ENCODE measurements around the gene TCTA. TPM values are rescaled to one million over a fixed set of nuclear protein-coding genes. Genes with fewer than 3 reads are reported as not detected.
"Not testable (repeated sequence)": the region's sequence is repeated elsewhere in the genome, so short reads cannot be mapped to it uniquely, and the experiment has no call there.

Gene TCTA
- total and polyA plus RNA-seq, 10 of the 15 experiments (the other 5 are each of a cell fraction or from before 2014, with no cell fraction given): 6.5 to 30.5 (median 18.3) TPM

GRCh38 chr3:49403891-49404290, 8.3 kb upstream of the TCTA start:
- ChIA-PET CTCF (no interaction called here), SMC1A (ENCODE audit: uncharacterized antibody, unreplicated experiment) (interaction anchor here (1.1 kb wide), 1 partner anchor 8 kb away, joined by 3 read pairs; the partner anchor contains the start of genes RHOA and TCTA), RAD21 (ENCODE audit: unreplicated experiment) (interaction anchor here (0.9 kb wide), 1 partner anchor 47 kb away, joined by 3 read pairs; no protein-coding TSS in a partner anchor), POLR2A (interaction anchor here (0.6 to 1.2 kb wide), 4 partner anchors 9 to 253 kb away, joined by 3 to 11 read pairs (median 6); no protein-coding TSS in a partner anchor)
- Histone ChIP-seq H3K4me3 (no peak overlapping the region), H3K9me3 (replicated peaks; ENCODE audit: control insufficient read depth, insufficient read depth, low read length) (no peaks in the 10 kb centered on the region; the same call in 2 of the 3 replicates), H3K27me3 (replicated peaks in 1 of 2; ENCODE audit: control insufficient read depth in 2 of 2, insufficient read depth in 2 of 2, low read length in 1 of 2) (no peaks in the 10 kb centered on the region), H4K20me1 (ENCODE audit: control insufficient read depth, insufficient read depth) (peaks cover 10% of the 10 kb centered on the region), H3K36me3 (ENCODE audit: control insufficient read depth in 2 of 2, insufficient read depth in 2 of 2, low read length in 1 of 2) (peaks cover 6 to 8% of the 10 kb centered on the region in 2 experiments; a peak in 3 of 4 replicates), H3K27ac (ENCODE audit: control insufficient read depth, insufficient read depth) (no peak overlapping the region), H3K9ac (ENCODE audit: control insufficient read depth, insufficient read depth, low read length) (no peak overlapping the region), H3K4me2 (ENCODE audit: control insufficient read depth, insufficient read depth) (no peak overlapping the region), H2AFZ (ENCODE audit: control insufficient read depth, low read depth, low read length) (no peak overlapping the region), H3K4me1 (ENCODE audit: control insufficient read depth, insufficient read depth, low read length) (peaks cover 17% of the 10 kb centered on the region), H3K79me2 (ENCODE audit: control insufficient read depth, insufficient read depth, low read length) (peaks cover 91% of the 10 kb centered on the region)
- in situ Hi-C loops (cut with MboI): no loop called here
- no TSS peak for BruUV-seq (replicated peaks)
- 96% methylated on average over 5 of the region's 5 CpGs for WGBS (ENCODE audit: insufficient coverage, insufficient replicate concordance, low lambda C conversion rate, missing lambda C conversion rate)
- intact Hi-C loops (cut with micrococcal nuclease; ENCODE audit: unreplicated experiment): no loop called here
- no peak for TF ChIP-seq EED (IDR thresholded peaks at IDR 0.05; ENCODE audit: low read depth)
- TF ChIP-seq WRNIP1 (IDR thresholded peaks at IDR 0.05; ENCODE audit: borderline replicate concordance, low read depth, low read length): no peak
- no peak for TF ChIP-seq MAX (IDR thresholded peaks at IDR 0.05; ENCODE audit: low read depth, low read length)
- no peak for TF ChIP-seq TARDBP (IDR thresholded peaks at IDR 0.05; ENCODE audit: borderline replicate concordance)
- no peak for TF ChIP-seq CBX3 (IDR thresholded peaks at IDR 0.05; ENCODE audit: borderline replicate concordance, low read depth)
- TF ChIP-seq BRCA1 (IDR thresholded peaks at IDR 0.05; ENCODE audit: low read depth, low read length): no peak
- no peak for TF ChIP-seq JUNB (IDR thresholded peaks at IDR 0.05)
- no peak for TF ChIP-seq TCF12 (IDR thresholded peaks at IDR 0.05; ENCODE audit: low read depth, low read length)
- TF ChIP-seq IRF4 (IDR thresholded peaks at IDR 0.05; ENCODE audit: low read depth, low read length): no peak
- no peak for TF ChIP-seq GABPA (IDR thresholded peaks at IDR 0.05; ENCODE audit: low read depth)
- no peak for TF ChIP-seq EGR1 (IDR thresholded peaks at IDR 0.05; ENCODE audit: borderline replicate concordance in 1 of 2, low read depth in 2 of 2, low read length in 2 of 2)
- TF ChIP-seq POU2F2 (IDR thresholded peaks at IDR 0.05; ENCODE audit: borderline replicate concordance, low read depth, low read length): no peak
- TF ChIP-seq ZZZ3 (IDR thresholded peaks at IDR 0.05; ENCODE audit: control insufficient read depth, insufficient read length, low read depth): no peak
- no peak for TF ChIP-seq FOXM1 (IDR thresholded peaks at IDR 0.05; ENCODE audit: low read depth, low read length)
- no peak for TF ChIP-seq HDGF (IDR thresholded peaks at IDR 0.05)
- TF ChIP-seq STAT1 (conservative IDR thresholded peaks at IDR 0.05): no peak
- TF ChIP-seq SP1 (IDR thresholded peaks at IDR 0.05; ENCODE audit: low read depth, low read length): no peak
- TF ChIP-seq NFXL1 (IDR thresholded peaks at IDR 0.05; ENCODE audit: borderline replicate concordance): no peak
- TF ChIP-seq SPI1 (IDR thresholded peaks at IDR 0.05; ENCODE audit: borderline replicate concordance, insufficient read depth, low read depth, low read length): no peak
- DNase-seq (ENCODE audit: low read depth, low spot score): no peak
- FAIRE-seq: no peak
- ATAC-seq: no peak

- H3K36me3 ChIP-seq (ENCODE audit: control insufficient read depth in 2 of 2, insufficient read depth in 2 of 2, low read length in 1 of 2); ATAC-seq; BruUV-seq (replicated peaks); FAIRE-seq; H3K27me3 ChIP-seq (replicated peaks in 1 of 2; ENCODE audit: control insufficient read depth in 2 of 2, insufficient read depth in 2 of 2, low read length in 1 of 2); DNase-seq (ENCODE audit: low read depth, low spot score); H3K9me3 ChIP-seq (replicated peaks; ENCODE audit: control insufficient read depth, insufficient read depth, low read length); H3K4me3 ChIP-seq; H3K27ac ChIP-seq (ENCODE audit: control insufficient read depth, insufficient read depth); H2AFZ ChIP-seq (ENCODE audit: control insufficient read depth, low read depth, low read length); H3K9ac ChIP-seq (ENCODE audit: control insufficient read depth, insufficient read depth, low read length); in situ Hi-C loops (cut with MboI): not testable (repeated sequence)
- CTCF ChIA-PET: interaction anchor here (1.0 to 2.6 kb wide), 2 partner anchors 62 to 66 kb away, joined by 3 to 9 read pairs; partner anchors contain the start of gene USP4
- peaks cover 12% of the 10 kb centered on the region for H3K4me1 ChIP-seq (ENCODE audit: control insufficient read depth, insufficient read depth, low read length)
- H4K20me1 ChIP-seq (ENCODE audit: control insufficient read depth, insufficient read depth): peaks cover 19% of the 10 kb centered on the region
- H3K79me2 ChIP-seq (ENCODE audit: control insufficient read depth, insufficient read depth, low read length): peaks cover 93% of the 10 kb centered on the region
- peak overlapping the region; percentile 28; the same call in 1 of the 2 replicates for H3K4me2 ChIP-seq (ENCODE audit: control insufficient read depth, insufficient read depth)
- SMC1A ChIA-PET (ENCODE audit: uncharacterized antibody, unreplicated experiment): interaction anchor here (1.2 to 2.4 kb wide), 4 partner anchors 8 to 46 kb away, joined by 3 to 6 read pairs (median 4); no protein-coding TSS in a partner anchor
- intact Hi-C loops (cut with micrococcal nuclease; ENCODE audit: unreplicated experiment): loop anchor here (5.0 kb wide), 1 partner anchor 48 kb away; the partner anchor contains the start of gene GPX1
- POLR2A ChIA-PET: interaction anchor here (1.0 kb wide), 1 partner anchor 47 kb away, joined by 3 read pairs; no protein-coding TSS in a partner anchor
- WGBS (ENCODE audit: insufficient coverage, insufficient replicate concordance, low lambda C conversion rate, missing lambda C conversion rate): 74% methylated on average over 9 of the region's 9 CpGs
- RAD21 ChIA-PET (ENCODE audit: unreplicated experiment): interaction anchor here (1.2 to 2.0 kb wide), 2 partner anchors 24 to 66 kb away, joined by 4 to 14 read pairs; partner anchors contain the start of genes NICN1 and USP4
Observed at GRCh38 chr3:49405570-49405969, 6.7 kb upstream of the TCTA start.
